HepG2 (cell line): ENCODE measurements around the gene WDR82. TPM values are rescaled to one million over a fixed set of nuclear protein-coding genes. Genes with fewer than 3 reads are reported as not detected.

Experiments used
- ATAC-seq: fragments of 200-7000 bp; cut with Tn5 transposase; 3 replicates; pipeline ENCODE4 v1.9.1; 2020; ENCODE audit warnings: mild to moderate bottlenecking, moderate library complexity
- BruUV-seq: library from RNA; stranded (reverse); fragments of 400-500 nt; replicated peaks from 2 replicates; lab custom pipeline; 2021; lab: Mats Ljungman, UMichigan
- CTCF ChIA-PET: fragments of 300-600 bp; formaldehyde crosslinking; extraction: SDS; loops from one replicate; lab custom pipeline; 2021; ENCODE audit warnings: low total read pairs, inconsistent platforms, low intra/inter-chr PET ratio; lab: Yijun Ruan, JAX
- POLR2A ChIA-PET: fragments of 350-600 bp; sonication (Branson Sonifier 250); formaldehyde crosslinking; loops from one replicate; lab custom pipeline; 2020; ENCODE audit warnings: antibody characterized with exemption, inconsistent platforms; lab: Yijun Ruan, JAX
- DNase-seq: peaks from one replicate; pipeline ENCODE4 v3.0.0-alpha.2; 2015; ENCODE audit warnings: low spot score
- FAIRE-seq: peaks from 3 replicates; lab custom pipeline; 2011; peaks lifted over from hg19 to GRCh38; lab: Jason Lieb, UNC
- H2AFZ ChIP-seq: one replicate; pipeline ENCODE4 v1.6.1; 2011; ENCODE audit warnings: low read length, inconsistent platforms
- H3K27ac ChIP-seq: fragments of 300-600 bp; 3 replicates; pipeline ENCODE4 v1.8.0; 2011; ENCODE audit warnings: mixed run types, mild to moderate bottlenecking, mixed read lengths, low read length, inconsistent platforms; ENCODE audit not compliant: insufficient read depth; ENCODE audit errors: extremely low read length
- H3K27me3 ChIP-seq, 2 experiments: fragments of 200-600 bp in 1 of 2; 2 replicates in 1 of 2; 3 replicates in 1 of 2; pipeline versions ENCODE4 v1.6.0 to v1.8.0; 2011; ENCODE audit warnings: low read length in 2 of 2, mild to moderate bottlenecking in 2 of 2, moderate library complexity in 2 of 2, inconsistent platforms in 1 of 2; ENCODE audit not compliant: insufficient read depth in 2 of 2, control insufficient read depth in 1 of 2
- H3K36me3 ChIP-seq, 2 experiments: fragments of 200-600 bp in 1 of 2; replicated peaks in 1 of 2; 2 replicates in 1 of 2; 3 replicates in 1 of 2; pipeline versions ENCODE4 v1.5.1 to v1.8.0; 2011; ENCODE audit warnings: low read length in 2 of 2, inconsistent platforms in 1 of 2; ENCODE audit not compliant: insufficient read depth in 2 of 2, control insufficient read depth in 1 of 2
- H3K4me1 ChIP-seq: 2 replicates; pipeline ENCODE4 v1.5.1; 2012; ENCODE audit warnings: low read length, inconsistent platforms; ENCODE audit not compliant: insufficient read depth
- H3K4me2 ChIP-seq: 2 replicates; pipeline ENCODE4 v1.6.0; 2011; ENCODE audit warnings: low read depth, low read length, inconsistent platforms
- H3K4me3 ChIP-seq, 3 experiments: fragments of 200-600 bp in 1 of 3; sonication (generic), shearing (Covaris generic) in 1 of 3; replicated peaks in 1 of 3; 2 replicates each; pipeline ENCODE4 v1.5.1; 2011 to 2016; ENCODE audit warnings: low read length in 3 of 3, inconsistent platforms in 2 of 3, low read depth in 2 of 3, mild to moderate bottlenecking in 2 of 3, control low read depth in 1 of 3, mixed read lengths in 1 of 3; ENCODE audit not compliant: insufficient read depth in 1 of 3
- H3K79me2 ChIP-seq: one replicate; pipeline ENCODE4 v1.6.1; 2011; ENCODE audit warnings: low read length, inconsistent platforms; ENCODE audit not compliant: insufficient read depth
- H3K9ac ChIP-seq: 2 replicates; pipeline ENCODE4 v1.6.0; 2011; ENCODE audit warnings: mild to moderate bottlenecking, low read depth, low read length, inconsistent platforms; ENCODE audit not compliant: insufficient read depth
- H3K9me3 ChIP-seq: 2 replicates; pipeline ENCODE4 v1.5.1; 2012; ENCODE audit warnings: mild to moderate bottlenecking, low read length
- H4K20me1 ChIP-seq: 2 replicates; pipeline ENCODE4 v1.6.0; 2011; ENCODE audit warnings: inconsistent platforms, mild to moderate bottlenecking, low read length, moderate library complexity; ENCODE audit not compliant: insufficient read depth
- CAMTA2 ChIP-seq: sonication (generic); formaldehyde crosslinking; IDR thresholded peaks from 2 replicates; pipeline ENCODE4 v1.4.0; 2020; ENCODE audit warnings: mild to moderate bottlenecking, missing genetic modification reagents, borderline replicate concordance
- FOXK1 ChIP-seq: sonication (generic); formaldehyde crosslinking; IDR thresholded peaks from 2 replicates; pipeline ENCODE4 v1.4.0; 2020; ENCODE audit warnings: low read depth, missing genetic modification reagents, borderline replicate concordance
- HNF4A ChIP-seq: sonication (generic); formaldehyde crosslinking; IDR thresholded peaks from 2 replicates; pipeline ENCODE4 v1.4.0; 2020; ENCODE audit warnings: missing genetic modification reagents
- IRF2 ChIP-seq: IDR thresholded peaks from 2 replicates; pipeline ENCODE4 v1.6.1; 2018; ENCODE audit warnings: missing genetic modification reagents, missing compliant biosample characterization
- MIER3 ChIP-seq: IDR thresholded peaks from 2 replicates; pipeline ENCODE4 v1.6.1; 2016; ENCODE audit warnings: missing compliant biosample characterization, borderline replicate concordance
- NCOA2 ChIP-seq: sonication (generic); formaldehyde crosslinking; IDR thresholded peaks from 2 replicates; pipeline ENCODE4 v1.8.0; 2022; ENCODE audit warnings: inconsistent platforms
- RARA ChIP-seq: IDR thresholded peaks from 2 replicates; pipeline ENCODE4 v1.6.1; 2016; ENCODE audit warnings: missing genetic modification reagents, missing compliant biosample characterization
- RBFOX2 ChIP-seq: fragments of 200-400 bp; formaldehyde crosslinking; IDR thresholded peaks from 2 replicates; pipeline ENCODE4 v1.6.1; 2017; ENCODE audit warnings: low read depth, mild to moderate bottlenecking, low read length
- RFXAP ChIP-seq: sonication (generic); formaldehyde crosslinking; IDR thresholded peaks from 2 replicates; pipeline ENCODE4 v1.4.0; 2020; ENCODE audit warnings: missing genetic modification reagents, borderline replicate concordance
- SIX1 ChIP-seq: sonication (generic); formaldehyde crosslinking; IDR thresholded peaks from 2 replicates; pipeline ENCODE4 v1.4.0; 2020; ENCODE audit warnings: missing genetic modification reagents, borderline replicate concordance
- TP53 ChIP-seq: sonication (generic); formaldehyde crosslinking; conservative IDR thresholded peaks from 2 replicates; pipeline ENCODE4 v1.4.0; 2020; ENCODE audit warnings: missing genetic modification reagents
- ZNF160 ChIP-seq: sonication (generic); formaldehyde crosslinking; IDR thresholded peaks from 2 replicates; pipeline ENCODE4 v1.8.0; 2022; ENCODE audit warnings: mild to moderate bottlenecking, inconsistent platforms, missing genetic modification reagents
- ZNF446 ChIP-seq: sonication (generic); formaldehyde crosslinking; IDR thresholded peaks from 2 replicates; pipeline ENCODE4 v1.5.0; 2020; ENCODE audit warnings: mild to moderate bottlenecking, missing genetic modification reagents
- ZNF619 ChIP-seq: sonication (generic); formaldehyde crosslinking; IDR thresholded peaks from 2 replicates; pipeline ENCODE4 v1.4.0; 2020; ENCODE audit warnings: mild to moderate bottlenecking, missing genetic modification reagents
- WGBS: methylation state at CpG from one replicate; pipeline ENCODE4 v1.1.6; 2017; ENCODE audit warnings: low lambda C conversion rate; 5-methylcytosine and 5-hydroxymethylcytosine counted together
- in situ Hi-C: cut with HindIII; loops from 2 replicates; pipeline ENCODE4 v1.10.0; 2017; ENCODE audit warnings: low pct_unique_long_range_greater_than_20kb; ENCODE audit not compliant: extremely low pct_ligation_motif_present
- intact Hi-C: fragments of 100-400 bp; cut with micrococcal nuclease; formaldehyde crosslinking; loops from one replicate; pipeline ENCODE4 v1.10.0; 2022; ENCODE audit not compliant: unreplicated experiment
- polyA plus RNA-seq, 8 experiments: library from polyadenylated mRNA; depleted of rRNA in 3 of 8; stranded (reverse) in 7 of 8; unstranded in 1 of 8; fragments of >200 nt; fragmentation: Illumina TruSeq in 4 of 8; extraction: Trizol in 4 of 8; gene quantifications; 2 replicates each; pipeline versions ENCODE4 v1.2.1 to v1.2.3, GENCODE V29; 2011 to 2016; ENCODE audit warnings: low read depth in 4 of 8, missing spikeins in 1 of 8, mixed read lengths in 1 of 8; ENCODE audit not compliant: insufficient read depth in 1 of 8
- total RNA-seq, 5 experiments: library from RNA; depleted of rRNA; stranded (reverse); fragments of >200 nt; fragmentation: Illumina TruSeq; extraction: Trizol; gene quantifications; 2 replicates each; pipeline ENCODE4 v1.2.3, GENCODE V29; 2016; ENCODE audit warnings: low read depth in 1 of 5
- TF ChIP-seq, protein P1 (sequence below): sonication (generic); formaldehyde crosslinking; IDR thresholded peaks from 2 replicates; pipeline ENCODE4 v1.4.0; 2020; ENCODE audit warnings: missing genetic modification reagents
- TF ChIP-seq, protein P2 (sequence below): sonication (generic); formaldehyde crosslinking; IDR thresholded peaks from 2 replicates; pipeline ENCODE4 v1.4.0; 2020; ENCODE audit warnings: mild to moderate bottlenecking, low read depth, missing genetic modification reagents
- TF ChIP-seq, protein P3 (sequence below), 2 experiments: fragments of 450-650 bp in 1 of 2; sonication (generic) in 1 of 2; formaldehyde crosslinking; IDR thresholded peaks; 2 replicates each; pipeline versions ENCODE4 v1.5.0 to v1.8.0; 2020 to 2022; ENCODE audit warnings: mild to moderate bottlenecking in 1 of 2, missing genetic modification reagents in 1 of 2
- TF ChIP-seq, protein P4 (sequence below): IDR thresholded peaks from 2 replicates; pipeline ENCODE4 v1.6.1; 2018; ENCODE audit warnings: missing genetic modification reagents, mild to moderate bottlenecking, missing compliant biosample characterization
- TF ChIP-seq, protein P5 (sequence below): sonication (generic); formaldehyde crosslinking; IDR thresholded peaks from 2 replicates; pipeline ENCODE4 v1.5.1; 2020; ENCODE audit warnings: missing genetic modification reagents, mild to moderate bottlenecking, borderline replicate concordance

WDR82 gene
- total and polyA plus RNA-seq, 2 of the 13 experiments (the other 11 are each of a cell fraction or from before 2014, with no cell fraction given) = 39.1 to 59.5 TPM

DNA sequence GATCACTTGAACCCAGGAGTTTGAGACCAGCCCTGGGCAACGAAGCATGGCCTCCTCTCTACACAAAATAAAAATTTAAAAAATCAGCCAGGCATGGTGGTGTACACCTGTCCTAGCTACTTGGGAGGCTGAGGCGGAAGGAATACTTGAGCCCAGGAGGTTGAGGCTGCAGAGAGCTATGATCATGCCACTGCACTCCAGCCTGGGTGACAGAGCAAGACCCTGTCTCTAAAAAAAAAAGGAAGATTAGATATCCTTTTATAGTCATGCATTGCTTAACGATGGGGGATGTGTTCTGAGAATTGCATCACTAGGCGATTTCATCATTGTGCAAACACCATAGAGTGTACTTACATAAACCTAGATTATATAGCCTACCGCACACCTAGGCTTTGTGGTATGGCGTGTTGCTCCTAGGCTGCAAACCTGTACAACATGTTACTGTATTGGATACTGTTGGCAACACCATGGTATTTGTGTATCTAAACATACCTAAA, 67.9 kb downstream of the WDR82 start:
- Histone ChIP-seq H3K4me1 (peaks cover 49% of the 10 kb centered on the region), H3K4me2 (no peak overlapping the region), H4K20me1 (no peaks in the 10 kb centered on the region), H3K4me3 (no peak overlapping the region), H3K36me3 (peaks cover 22 to 76% of the 10 kb centered on the region in 2 experiments), H3K27me3 (no peaks in the 10 kb centered on the region), H3K9me3 (no peaks in the 10 kb centered on the region), H3K79me2 (no peaks in the 10 kb centered on the region), H2AFZ (no peak overlapping the region), H3K9ac (peak overlapping the region; percentile 50), H3K27ac (peak overlapping the region; percentile 77)
- intact Hi-C loops (loop anchor here (1.0 to 2.0 kb wide), 2 partner anchors 12 to 56 kb away; partner anchors contain the start of genes ALAS1 and POC1A), in situ Hi-C loops (no loop called here)
- 25% methylated on average over 6 of the region's 6 CpGs for WGBS
- DNase-seq = peak; percentile 96
- no TSS peak for BruUV-seq
- peak; percentile 85 for FAIRE-seq
- ATAC-seq = peak; percentile 85
- CTCF ChIA-PET = no interaction called here
- POLR2A ChIA-PET = interaction anchor here (0.7 to 1.5 kb wide), 7 partner anchors 9 to 79 kb away, joined by 3 to 7 read pairs (median 3); partner anchors contain the start of gene POC1A
- peak; percentile 78 for TF ChIP-seq IRF2
- TF ChIP-seq, protein P1, sequence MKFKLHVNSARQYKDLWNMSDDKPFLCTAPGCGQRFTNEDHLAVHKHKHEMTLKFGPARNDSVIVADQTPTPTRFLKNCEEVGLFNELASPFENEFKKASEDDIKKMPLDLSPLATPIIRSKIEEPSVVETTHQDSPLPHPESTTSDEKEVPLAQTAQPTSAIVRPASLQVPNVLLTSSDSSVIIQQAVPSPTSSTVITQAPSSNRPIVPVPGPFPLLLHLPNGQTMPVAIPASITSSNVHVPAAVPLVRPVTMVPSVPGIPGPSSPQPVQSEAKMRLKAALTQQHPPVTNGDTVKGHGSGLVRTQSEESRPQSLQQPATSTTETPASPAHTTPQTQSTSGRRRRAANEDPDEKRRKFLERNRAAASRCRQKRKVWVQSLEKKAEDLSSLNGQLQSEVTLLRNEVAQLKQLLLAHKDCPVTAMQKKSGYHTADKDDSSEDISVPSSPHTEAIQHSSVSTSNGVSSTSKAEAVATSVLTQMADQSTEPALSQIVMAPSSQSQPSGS = peak; percentile 99
- TF ChIP-seq, protein P2, sequence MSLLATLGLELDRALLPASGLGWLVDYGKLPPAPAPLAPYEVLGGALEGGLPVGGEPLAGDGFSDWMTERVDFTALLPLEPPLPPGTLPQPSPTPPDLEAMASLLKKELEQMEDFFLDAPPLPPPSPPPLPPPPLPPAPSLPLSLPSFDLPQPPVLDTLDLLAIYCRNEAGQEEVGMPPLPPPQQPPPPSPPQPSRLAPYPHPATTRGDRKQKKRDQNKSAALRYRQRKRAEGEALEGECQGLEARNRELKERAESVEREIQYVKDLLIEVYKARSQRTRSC = peak; percentile 96
- TF ChIP-seq NCOA2 (CRISPR knock-in tag) = peak; percentile 95
- TF ChIP-seq, protein P3, sequence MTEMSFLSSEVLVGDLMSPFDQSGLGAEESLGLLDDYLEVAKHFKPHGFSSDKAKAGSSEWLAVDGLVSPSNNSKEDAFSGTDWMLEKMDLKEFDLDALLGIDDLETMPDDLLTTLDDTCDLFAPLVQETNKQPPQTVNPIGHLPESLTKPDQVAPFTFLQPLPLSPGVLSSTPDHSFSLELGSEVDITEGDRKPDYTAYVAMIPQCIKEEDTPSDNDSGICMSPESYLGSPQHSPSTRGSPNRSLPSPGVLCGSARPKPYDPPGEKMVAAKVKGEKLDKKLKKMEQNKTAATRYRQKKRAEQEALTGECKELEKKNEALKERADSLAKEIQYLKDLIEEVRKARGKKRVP (CRISPR knock-in tag; IDR thresholded peaks at IDR 0.05) = peak; percentile 56 to 99; a peak in 2 of 4 replicates
- peak; percentile 81 for TF ChIP-seq SIX1 (CRISPR knock-in tag)
- no peak for TF ChIP-seq CAMTA2 (CRISPR knock-in tag)
- TF ChIP-seq, protein P4, sequence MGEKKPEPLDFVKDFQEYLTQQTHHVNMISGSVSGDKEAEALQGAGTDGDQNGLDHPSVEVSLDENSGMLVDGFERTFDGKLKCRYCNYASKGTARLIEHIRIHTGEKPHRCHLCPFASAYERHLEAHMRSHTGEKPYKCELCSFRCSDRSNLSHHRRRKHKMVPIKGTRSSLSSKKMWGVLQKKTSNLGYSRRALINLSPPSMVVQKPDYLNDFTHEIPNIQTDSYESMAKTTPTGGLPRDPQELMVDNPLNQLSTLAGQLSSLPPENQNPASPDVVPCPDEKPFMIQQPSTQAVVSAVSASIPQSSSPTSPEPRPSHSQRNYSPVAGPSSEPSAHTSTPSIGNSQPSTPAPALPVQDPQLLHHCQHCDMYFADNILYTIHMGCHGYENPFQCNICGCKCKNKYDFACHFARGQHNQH (CRISPR knock-in tag) = peak; percentile 71; the same call in 1 of the 2 replicates
- TF ChIP-seq ZNF446 = no peak
- peak; percentile 92; the same call in 1 of the 2 replicates for TF ChIP-seq FOXK1
- TF ChIP-seq TP53 (CRISPR knock-in tag) = 0 out of 2 replicates have a peak, but pooled peaks have one; percentile 28
- TF ChIP-seq, protein P5, sequence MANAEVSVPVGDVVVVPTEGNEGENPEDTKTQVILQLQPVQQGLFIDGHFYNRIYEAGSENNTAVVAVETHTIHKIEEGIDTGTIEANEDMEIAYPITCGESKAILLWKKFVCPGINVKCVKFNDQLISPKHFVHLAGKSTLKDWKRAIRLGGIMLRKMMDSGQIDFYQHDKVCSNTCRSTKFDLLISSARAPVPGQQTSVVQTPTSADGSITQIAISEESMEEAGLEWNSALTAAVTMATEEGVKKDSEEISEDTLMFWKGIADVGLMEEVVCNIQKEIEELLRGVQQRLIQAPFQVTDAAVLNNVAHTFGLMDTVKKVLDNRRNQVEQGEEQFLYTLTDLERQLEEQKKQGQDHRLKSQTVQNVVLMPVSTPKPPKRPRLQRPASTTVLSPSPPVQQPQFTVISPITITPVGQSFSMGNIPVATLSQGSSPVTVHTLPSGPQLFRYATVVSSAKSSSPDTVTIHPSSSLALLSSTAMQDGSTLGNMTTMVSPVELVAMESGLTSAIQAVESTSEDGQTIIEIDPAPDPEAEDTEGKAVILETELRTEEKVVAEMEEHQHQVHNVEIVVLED (CRISPR knock-in tag) = peak; percentile 45; the same call in 1 of the 2 replicates
- 0 out of 2 replicates have a peak, but pooled peaks have one; percentile 59 for TF ChIP-seq RFXAP
- peak; percentile 94 for TF ChIP-seq RARA
- TF ChIP-seq ZNF619 (CRISPR knock-in tag) = no peak
- peak; percentile 88; the same call in 1 of the 2 replicates for TF ChIP-seq MIER3 (CRISPR knock-in tag)
- peak; percentile 80 for TF ChIP-seq HNF4A
- peak; percentile 63; the same call in 1 of the 2 replicates for TF ChIP-seq ZNF160 (CRISPR knock-in tag)
- 0 out of 2 replicates have a peak, but pooled peaks have one; percentile 18 for TF ChIP-seq RBFOX2
